Measurements from ENCODE around the gene VWF. TPM values are rescaled to one million over a fixed set of nuclear protein-coding genes. Genes with fewer than 3 reads are reported as not detected.

Gene VWF
- total RNA-seq, 3 donors from 2014 or later, result 0.33 to 0.71 (median 0.58) TPM

DNA sequence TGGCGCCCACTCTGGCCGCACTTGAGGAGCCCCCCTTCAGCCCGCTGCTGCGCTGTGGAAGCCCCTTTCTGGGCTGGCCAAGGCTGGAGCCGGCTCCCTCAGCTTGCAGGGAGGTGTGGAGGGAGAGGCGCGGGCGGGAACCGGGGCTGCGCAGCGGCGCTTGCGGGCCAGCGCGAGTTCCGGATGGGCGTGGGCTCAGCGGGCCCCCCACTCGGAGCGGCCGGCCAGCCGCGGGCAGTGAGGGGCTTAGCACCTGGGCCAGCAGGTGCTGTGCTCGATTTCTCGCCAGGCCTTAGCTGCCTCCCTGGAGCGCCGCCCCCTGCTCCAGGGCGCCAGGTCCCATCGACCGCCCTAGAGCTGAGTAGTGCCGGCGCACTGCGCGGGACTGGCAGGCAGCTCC, 8.0 kb upstream of the VWF start:
- Mint-ChIP-seq H3K9me3 (no peaks in the 10 kb centered on the region), H3K4me3 (no peak overlapping the region), H3K36me3 (ENCODE audit: insufficient read depth) (no peaks in the 10 kb centered on the region), H3K27me3 (ENCODE audit: low read depth) (peaks cover 3% of the 10 kb centered on the region), H3K4me1 (ENCODE audit: low read depth) (no peaks in the 10 kb centered on the region)
- ATAC-seq, result no peak
- no peak for DNase-seq

DNA sequence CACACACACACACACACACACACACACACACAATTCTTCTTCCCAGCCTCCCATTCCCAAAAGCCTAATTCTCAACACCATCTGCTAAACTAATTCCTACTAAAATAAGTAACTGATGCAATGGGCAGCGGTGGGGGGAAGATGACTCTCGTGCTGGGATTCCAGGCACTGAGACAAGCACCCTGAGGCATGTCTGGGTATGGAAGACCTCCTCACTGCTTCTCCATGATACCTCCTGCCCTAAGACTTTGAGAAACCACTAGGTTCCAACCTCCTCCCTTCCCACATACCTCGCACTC, 789 bp upstream of the VWF start:
- DNase-seq (no peak), ATAC-seq (no peak)
- no peaks in the 10 kb centered on the region for H3K36me3 Mint-ChIP-seq (ENCODE audit: insufficient read depth)
- H3K9me3 Mint-ChIP-seq, result no peaks in the 10 kb centered on the region
- H3K27me3 Mint-ChIP-seq (ENCODE audit: low read depth), result peaks cover 5% of the 10 kb centered on the region
- H3K4me1 Mint-ChIP-seq (ENCODE audit: low read depth), result no peaks in the 10 kb centered on the region
- H3K4me3 Mint-ChIP-seq, result no peak overlapping the region

GRCh38 chr12:6123258-6123657, 1.2 kb downstream of the VWF start:
- Mint-ChIP-seq H3K27me3 (ENCODE audit: low read depth) (peaks cover 9% of the 10 kb centered on the region), H3K4me3 (no peak overlapping the region), H3K36me3 (ENCODE audit: insufficient read depth) (no peaks in the 10 kb centered on the region), H3K9me3 (no peaks in the 10 kb centered on the region), H3K4me1 (ENCODE audit: low read depth) (no peaks in the 10 kb centered on the region)
- DNase-seq (no peak), ATAC-seq (no peak)

- Mint-ChIP-seq H3K4me3 (no peak overlapping the region), H3K9me3 (no peaks in the 10 kb centered on the region), H3K36me3 (ENCODE audit: insufficient read depth) (no peaks in the 10 kb centered on the region), H3K27me3 (ENCODE audit: low read depth) (peaks cover 9% of the 10 kb centered on the region), H3K4me1 (ENCODE audit: low read depth) (no peaks in the 10 kb centered on the region)
- no peak for DNase-seq
- ATAC-seq, result no peak
These were observed 2.3 kb downstream of the VWF start for GRCh38 chr12:6122201-6122600.

DNA sequence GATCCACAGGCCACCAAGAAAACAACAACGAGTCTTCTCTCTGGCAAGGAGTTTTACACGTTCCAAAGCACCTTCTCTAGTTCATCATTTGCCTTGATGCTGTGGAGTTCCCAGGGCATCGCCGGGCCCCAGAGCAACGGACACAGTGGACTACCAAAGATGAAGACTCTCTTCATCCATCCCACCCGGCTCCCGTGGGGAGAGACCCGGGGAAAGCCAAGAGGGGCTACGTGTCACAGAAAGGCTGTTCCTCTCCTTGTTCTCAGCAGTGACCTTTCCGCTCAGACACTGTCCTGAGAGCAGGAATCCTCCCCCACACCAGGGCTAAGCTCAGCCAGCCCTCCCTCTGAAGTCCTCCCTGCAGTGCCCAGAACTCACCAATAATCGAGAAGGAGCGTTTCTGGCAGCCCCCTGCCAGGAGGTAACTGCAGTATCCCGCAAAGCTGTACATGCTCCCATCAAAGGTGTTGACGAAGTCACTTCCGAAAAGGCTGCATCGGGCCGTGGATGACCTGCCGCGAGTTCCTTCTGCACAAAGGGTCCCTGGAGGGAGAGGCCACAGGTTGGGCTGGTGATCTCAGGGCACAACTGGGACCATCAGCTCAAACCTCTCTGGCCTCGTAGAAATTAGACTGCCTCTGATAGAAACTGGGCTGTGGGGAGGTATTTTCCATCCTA, 3.5 kb downstream of the VWF start:
- no peaks in the 10 kb centered on the region for H3K4me1 Mint-ChIP-seq (ENCODE audit: low read depth)
- H3K36me3 Mint-ChIP-seq (ENCODE audit: insufficient read depth), result no peaks in the 10 kb centered on the region
- H3K27me3 Mint-ChIP-seq (ENCODE audit: low read depth), result peaks cover 7% of the 10 kb centered on the region
- ATAC-seq (no peak), DNase-seq (no peak)
- no peaks in the 10 kb centered on the region for H3K9me3 Mint-ChIP-seq
- H3K4me3 Mint-ChIP-seq, result no peak overlapping the region

DNA sequence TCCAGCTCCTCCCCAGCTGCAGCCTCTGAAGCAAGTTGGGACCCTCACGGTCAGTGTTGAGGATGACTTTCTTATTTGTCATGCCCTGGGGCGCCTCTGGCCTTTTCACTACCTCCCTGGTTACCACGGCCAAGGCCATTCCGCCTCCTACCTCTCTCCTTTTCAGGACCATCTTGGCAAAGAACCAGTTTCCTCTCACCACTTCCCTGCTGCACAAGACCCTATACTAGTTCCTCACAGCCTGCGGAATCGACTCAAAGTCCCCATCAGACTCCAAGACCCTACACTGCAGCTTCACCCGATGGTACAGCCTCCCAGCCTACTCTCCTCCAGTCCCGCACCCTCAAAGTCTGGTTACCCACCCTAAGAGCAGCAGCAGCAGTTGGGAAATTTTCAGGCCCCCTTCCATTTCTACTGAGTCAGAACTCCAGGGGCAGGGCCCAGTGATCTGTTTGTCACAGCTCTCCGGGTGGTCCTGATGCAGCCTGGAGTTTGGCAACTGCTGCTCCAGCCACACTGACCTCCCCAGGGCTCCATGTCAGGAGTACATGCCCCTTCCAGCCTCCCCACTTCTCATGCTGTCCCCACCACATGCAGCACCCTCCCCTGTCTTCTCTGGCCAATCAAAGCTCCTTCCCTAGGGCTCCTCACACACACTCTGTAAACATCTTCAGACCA, 5.4 kb downstream of the VWF start:
- DNase-seq (no peak), ATAC-seq (no peak)
- Mint-ChIP-seq H3K27me3 (ENCODE audit: low read depth) (peaks cover 8% of the 10 kb centered on the region), H3K4me3 (no peak overlapping the region), H3K9me3 (no peaks in the 10 kb centered on the region), H3K4me1 (ENCODE audit: low read depth) (no peaks in the 10 kb centered on the region), H3K36me3 (ENCODE audit: insufficient read depth) (no peaks in the 10 kb centered on the region)

- Mint-ChIP-seq H3K9me3 (no peaks in the 10 kb centered on the region), H3K27me3 (ENCODE audit: low read depth) (peaks cover 8% of the 10 kb centered on the region), H3K36me3 (ENCODE audit: insufficient read depth) (no peaks in the 10 kb centered on the region), H3K4me1 (ENCODE audit: low read depth) (no peaks in the 10 kb centered on the region), H3K4me3 (no peak overlapping the region)
- DNase-seq (no peak), ATAC-seq (no peak)
These were observed 7.9 kb downstream of the VWF start for GRCh38 chr12:6116471-6117021.

DNA sequence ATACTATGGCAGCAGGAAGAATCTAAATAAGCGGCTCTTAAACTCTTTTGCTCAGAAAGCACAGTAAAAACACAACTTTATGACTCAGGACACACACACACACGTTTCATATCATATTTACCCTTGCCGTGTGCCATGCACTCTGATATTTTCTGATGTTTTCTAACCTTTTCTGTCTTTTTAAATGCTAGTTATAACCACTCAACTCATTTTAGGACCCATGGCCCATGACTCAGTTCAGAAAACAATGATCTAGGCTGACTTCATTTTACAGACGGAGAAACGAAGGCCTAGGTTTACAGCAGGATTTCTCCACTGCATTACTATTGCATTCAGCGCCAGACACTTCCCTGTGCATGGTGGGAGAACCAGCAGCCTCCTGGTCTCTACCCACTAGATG, 9.1 kb downstream of the VWF start:
- Mint-ChIP-seq H3K9me3 (no peaks in the 10 kb centered on the region), H3K4me1 (ENCODE audit: low read depth) (no peaks in the 10 kb centered on the region), H3K36me3 (ENCODE audit: insufficient read depth) (no peaks in the 10 kb centered on the region), H3K4me3 (no peak overlapping the region), H3K27me3 (ENCODE audit: low read depth) (peaks cover 8% of the 10 kb centered on the region)
- no peak for DNase-seq
- no peak for ATAC-seq

DNA sequence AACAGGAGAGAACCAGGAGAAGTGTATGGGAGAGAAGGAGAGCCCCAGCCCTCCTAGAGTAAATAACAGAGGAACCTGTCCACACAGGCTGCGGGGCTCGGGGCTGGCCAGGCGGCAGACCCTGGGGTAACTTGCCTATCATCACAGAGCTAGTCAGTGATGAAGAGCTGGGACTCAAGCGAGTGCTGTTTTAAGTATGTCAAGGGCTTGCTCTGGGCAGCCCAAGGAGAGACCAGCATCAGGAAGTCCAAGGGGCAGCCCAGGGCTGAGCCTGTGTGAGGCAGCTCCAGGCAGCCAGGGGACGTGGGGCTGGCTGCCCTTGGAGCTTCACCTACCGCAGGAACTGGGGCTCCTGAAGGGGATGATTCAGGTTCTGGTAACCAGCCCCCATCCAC, 10.0 kb downstream of the VWF start:
- DNase-seq, result no peak
- Mint-ChIP-seq H3K4me1 (ENCODE audit: low read depth) (no peaks in the 10 kb centered on the region), H3K9me3 (no peaks in the 10 kb centered on the region), H3K36me3 (ENCODE audit: insufficient read depth) (no peaks in the 10 kb centered on the region), H3K4me3 (no peak overlapping the region), H3K27me3 (ENCODE audit: low read depth) (peaks cover 8% of the 10 kb centered on the region)
- ATAC-seq, result no peak

GRCh38 chr12:6113691-6114475, 10.6 kb downstream of the VWF start:
- Mint-ChIP-seq H3K9me3 (no peaks in the 10 kb centered on the region), H3K4me1 (ENCODE audit: low read depth) (no peaks in the 10 kb centered on the region), H3K4me3 (no peak overlapping the region), H3K36me3 (ENCODE audit: insufficient read depth) (no peaks in the 10 kb centered on the region), H3K27me3 (ENCODE audit: low read depth) (peaks cover 5% of the 10 kb centered on the region)
- ATAC-seq (no peak), DNase-seq (no peak)

DNA sequence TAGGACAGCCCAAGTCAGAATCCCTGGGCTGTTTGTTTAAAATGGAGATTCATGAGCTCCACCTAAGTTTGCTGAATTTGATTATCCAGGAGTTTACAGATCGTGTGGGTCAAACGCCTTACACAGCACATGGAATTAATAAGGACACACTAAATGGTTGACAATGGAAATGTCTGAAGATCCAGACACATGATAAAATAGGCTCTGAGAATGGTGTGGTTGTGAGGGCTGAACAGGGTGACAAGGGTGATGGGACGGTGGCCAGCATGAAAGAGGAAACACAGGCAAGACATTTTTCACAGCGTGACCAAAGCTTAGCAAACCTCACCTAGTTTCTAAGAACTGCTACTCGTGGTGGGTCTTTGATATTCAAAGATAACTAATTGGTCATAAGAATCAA, 12.5 kb downstream of the VWF start:
- no peaks in the 10 kb centered on the region for H3K36me3 Mint-ChIP-seq (ENCODE audit: insufficient read depth)
- H3K4me1 Mint-ChIP-seq (ENCODE audit: low read depth), result no peaks in the 10 kb centered on the region
- no peak for DNase-seq
- H3K4me3 Mint-ChIP-seq, result no peak overlapping the region
- peaks cover 4% of the 10 kb centered on the region for H3K27me3 Mint-ChIP-seq (ENCODE audit: low read depth)
- ATAC-seq, result no peak
- H3K9me3 Mint-ChIP-seq, result no peaks in the 10 kb centered on the region

- H3K27me3 Mint-ChIP-seq (ENCODE audit: low read depth), result peaks cover 2% of the 10 kb centered on the region
- no peaks in the 10 kb centered on the region for H3K9me3 Mint-ChIP-seq
- no peaks in the 10 kb centered on the region for H3K4me1 Mint-ChIP-seq (ENCODE audit: low read depth)
- DNase-seq, result no peak
- no peak overlapping the region for H3K4me3 Mint-ChIP-seq
- no peak for ATAC-seq
- H3K36me3 Mint-ChIP-seq (ENCODE audit: insufficient read depth), result no peaks in the 10 kb centered on the region
These were observed 14.5 kb downstream of the VWF start for GRCh38 chr12:6110006-6110405.

DNA sequence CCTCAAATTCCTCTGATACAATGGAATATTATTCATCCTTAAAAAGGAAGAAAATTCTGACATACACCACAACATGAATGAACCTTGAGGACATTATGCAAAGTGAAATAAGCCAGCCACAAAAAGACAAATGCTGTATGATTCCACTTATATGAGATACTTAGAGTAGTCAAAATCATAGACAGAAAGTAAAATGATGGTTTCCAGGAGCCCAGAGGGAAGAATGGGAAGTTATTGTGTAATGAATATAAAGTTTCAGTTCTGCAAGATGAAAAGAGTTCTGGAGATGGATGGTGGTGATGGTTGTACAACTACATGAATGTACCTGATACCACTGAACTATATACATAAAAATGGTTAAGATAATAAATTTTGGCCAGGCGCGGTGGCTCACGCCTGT, 18.3 kb downstream of the VWF start:
- H3K9me3 Mint-ChIP-seq, result no peaks in the 10 kb centered on the region
- no peak for ATAC-seq
- H3K27me3 Mint-ChIP-seq (ENCODE audit: low read depth), result no peaks in the 10 kb centered on the region
- DNase-seq, result no peak
- H3K4me1 Mint-ChIP-seq (ENCODE audit: low read depth), result no peaks in the 10 kb centered on the region
- H3K4me3 Mint-ChIP-seq, result no peak overlapping the region
- H3K36me3 Mint-ChIP-seq (ENCODE audit: insufficient read depth), result no peaks in the 10 kb centered on the region

DNA sequence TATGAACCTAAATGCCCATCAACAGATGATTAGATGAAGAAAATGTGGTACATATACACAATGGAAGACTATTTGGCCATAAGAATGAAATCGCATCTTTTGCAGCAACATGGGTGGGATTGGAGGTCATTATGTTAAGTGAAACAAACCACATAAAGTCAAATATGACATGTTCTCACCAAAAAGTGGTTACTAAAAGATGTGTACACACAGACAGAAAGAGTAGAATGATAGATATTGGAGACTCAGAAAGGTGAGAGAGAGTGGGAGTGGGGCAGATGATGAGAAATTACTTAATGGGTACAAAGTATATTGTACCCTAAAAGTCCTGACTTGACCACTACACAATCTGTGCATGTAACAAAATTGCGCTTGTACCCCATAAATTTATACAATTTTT, 19.6 kb downstream of the VWF start:
- no peak for DNase-seq

DNA sequence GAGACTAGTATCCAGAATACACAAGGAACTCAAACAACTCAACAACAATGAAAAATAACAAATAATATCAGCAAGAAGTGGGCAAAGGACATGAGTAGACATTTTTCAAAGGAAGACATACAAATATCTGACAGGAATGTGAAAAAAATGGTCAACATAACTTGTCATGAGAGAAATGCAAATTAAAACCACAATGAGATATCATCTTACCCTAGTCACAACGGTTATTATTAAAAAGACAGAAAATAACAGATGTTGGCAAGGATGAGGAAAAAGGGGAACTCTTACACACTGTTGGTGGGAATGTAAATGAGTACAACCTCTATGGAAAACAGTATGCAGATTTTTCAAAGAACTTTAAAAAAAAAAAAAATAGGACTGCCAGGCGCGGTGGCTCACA, 20.4 kb downstream of the VWF start:
- H3K36me3 Mint-ChIP-seq (ENCODE audit: insufficient read depth), result no peaks in the 10 kb centered on the region
- DNase-seq, result no peak
- ATAC-seq, result no peak
- H3K4me1 Mint-ChIP-seq (ENCODE audit: low read depth), result no peaks in the 10 kb centered on the region
- no peak overlapping the region for H3K4me3 Mint-ChIP-seq
- H3K9me3 Mint-ChIP-seq, result no peaks in the 10 kb centered on the region
- no peaks in the 10 kb centered on the region for H3K27me3 Mint-ChIP-seq (ENCODE audit: low read depth)

More for the DNA sequence above, 19.6 kb downstream of the VWF start:
- no peak for ATAC-seq
- H3K27me3 Mint-ChIP-seq (ENCODE audit: low read depth), result no peaks in the 10 kb centered on the region
- H3K4me1 Mint-ChIP-seq (ENCODE audit: low read depth), result no peaks in the 10 kb centered on the region
- no peak overlapping the region for H3K4me3 Mint-ChIP-seq
- no peaks in the 10 kb centered on the region for H3K36me3 Mint-ChIP-seq (ENCODE audit: insufficient read depth)
- H3K9me3 Mint-ChIP-seq, result no peaks in the 10 kb centered on the region

All from activated T-cell treated with anti-CD3 and anti-CD28 coated beads, Interleukin-2, amount 50 U/mL, for 4 hours (primary cell).